ENCODE data around the gene BCL2L2.
"Not testable (repeated sequence)": the region's sequence is repeated elsewhere in the genome, so short reads cannot be mapped to it uniquely, and the experiment has no call there.

Gene BCL2L2

GRCh38 chr14:23324993-23325392, 18.4 kb downstream of the BCL2L2 start:
- Histone ChIP-seq H3F3A (ENCODE audit: insufficient read depth, low read length) (no peaks in the 10 kb centered on the region), H3K4me2 (ENCODE audit: low read length) (no peak overlapping the region), H2AFZ (ENCODE audit: low read length) (no peak overlapping the region), H3K27ac (ENCODE audit: low read depth, low read length, poor library complexity, severe bottlenecking) (no peak overlapping the region), H3K79me2 (ENCODE audit: insufficient read depth, low read length) (peaks cover 12% of the 10 kb centered on the region), H3K27me3 (ENCODE audit: insufficient read depth, low read length) (no peaks in the 10 kb centered on the region), H3K4me1 (ENCODE audit: insufficient read depth, low read length, severe bottlenecking) (peaks cover 20% of the 10 kb centered on the region), H4K20me1 (ENCODE audit: insufficient read depth, low read length) (no peaks in the 10 kb centered on the region), H3K9me3 (ENCODE audit: low read length) (no peaks in the 10 kb centered on the region), H3K9me2 (ENCODE audit: low read depth, low read length) (no peaks in the 10 kb centered on the region), H3K9ac (ENCODE audit: low read length) (no peak overlapping the region), H3K4me3 (ENCODE audit: low read depth, low read length, poor library complexity, severe bottlenecking) (no peak overlapping the region), H3K36me3 (ENCODE audit: insufficient read depth, low read length) (peaks cover 41% of the 10 kb centered on the region)
- TF ChIP-seq EZH2 (IDR thresholded peaks at IDR 0.05; ENCODE audit: borderline replicate concordance, low read length) = no peak

- H3K79me2 ChIP-seq (ENCODE audit: insufficient read depth, low read length) = peaks cover 12% of the 10 kb centered on the region
- not testable (repeated sequence) for H3K27ac ChIP-seq (ENCODE audit: low read depth, low read length, poor library complexity, severe bottlenecking); H2AFZ ChIP-seq (ENCODE audit: low read length); H3F3A ChIP-seq (ENCODE audit: insufficient read depth, low read length); H3K9me2 ChIP-seq (ENCODE audit: low read depth, low read length); H4K20me1 ChIP-seq (ENCODE audit: insufficient read depth, low read length); H3K4me2 ChIP-seq (ENCODE audit: low read length); H3K9ac ChIP-seq (ENCODE audit: low read length); H3K4me3 ChIP-seq (ENCODE audit: low read depth, low read length, poor library complexity, severe bottlenecking); H3K27me3 ChIP-seq (ENCODE audit: insufficient read depth, low read length); H3K9me3 ChIP-seq (ENCODE audit: low read length)
- H3K4me1 ChIP-seq (ENCODE audit: insufficient read depth, low read length, severe bottlenecking) = peaks cover 13% of the 10 kb centered on the region
- peaks cover 41% of the 10 kb centered on the region for H3K36me3 ChIP-seq (ENCODE audit: insufficient read depth, low read length)
Measured at GRCh38 chr14:23325746-23326145, 19.1 kb downstream of the BCL2L2 start.

GRCh38 chr14:23326491-23327332, 20.1 kb downstream of the BCL2L2 start:
- Histone ChIP-seq H3K27ac (ENCODE audit: low read depth, low read length, poor library complexity, severe bottlenecking) (no peak overlapping the region), H3K4me2 (ENCODE audit: low read length) (no peak overlapping the region), H3K9me3 (ENCODE audit: low read length) (no peaks in the 10 kb centered on the region), H3K36me3 (ENCODE audit: insufficient read depth, low read length) (peaks cover 41% of the 10 kb centered on the region), H3K9ac (ENCODE audit: low read length) (no peak overlapping the region), H3F3A (ENCODE audit: insufficient read depth, low read length) (no peaks in the 10 kb centered on the region), H3K9me2 (ENCODE audit: low read depth, low read length) (no peaks in the 10 kb centered on the region), H3K4me3 (ENCODE audit: low read depth, low read length, poor library complexity, severe bottlenecking) (no peak overlapping the region), H3K79me2 (ENCODE audit: insufficient read depth, low read length) (peaks cover 12% of the 10 kb centered on the region), H3K27me3 (ENCODE audit: insufficient read depth, low read length) (no peaks in the 10 kb centered on the region), H2AFZ (ENCODE audit: low read length) (no peak overlapping the region), H4K20me1 (ENCODE audit: insufficient read depth, low read length) (no peaks in the 10 kb centered on the region), H3K4me1 (ENCODE audit: insufficient read depth, low read length, severe bottlenecking) (peaks cover 12% of the 10 kb centered on the region)
- no peak for TF ChIP-seq EZH2 (IDR thresholded peaks at IDR 0.05; ENCODE audit: borderline replicate concordance, low read length)
- no peak for TF ChIP-seq CTCF (IDR thresholded peaks at IDR 0.05; ENCODE audit: low read length)

GRCh38 chr14:23327947-23328744, 21.5 kb downstream of the BCL2L2 start:
- Histone ChIP-seq H3K4me2 (ENCODE audit: low read length) (no peak overlapping the region), H3K79me2 (ENCODE audit: insufficient read depth, low read length) (no peaks in the 10 kb centered on the region), H3K4me3 (ENCODE audit: low read depth, low read length, poor library complexity, severe bottlenecking) (no peak overlapping the region), H3K9ac (ENCODE audit: low read length) (no peak overlapping the region), H3K4me1 (ENCODE audit: insufficient read depth, low read length, severe bottlenecking) (peaks cover 2% of the 10 kb centered on the region), H4K20me1 (ENCODE audit: insufficient read depth, low read length) (no peaks in the 10 kb centered on the region), H3K27ac (ENCODE audit: low read depth, low read length, poor library complexity, severe bottlenecking) (no peak overlapping the region), H3K9me3 (ENCODE audit: low read length) (no peaks in the 10 kb centered on the region), H3K36me3 (ENCODE audit: insufficient read depth, low read length) (peaks cover 35% of the 10 kb centered on the region), H3K9me2 (ENCODE audit: low read depth, low read length) (no peaks in the 10 kb centered on the region), H2AFZ (ENCODE audit: low read length) (no peak overlapping the region), H3K27me3 (ENCODE audit: insufficient read depth, low read length) (no peaks in the 10 kb centered on the region), H3F3A (ENCODE audit: insufficient read depth, low read length) (no peaks in the 10 kb centered on the region)
- TF ChIP-seq EZH2 (IDR thresholded peaks at IDR 0.05; ENCODE audit: borderline replicate concordance, low read length) = no peak
- TF ChIP-seq CTCF (IDR thresholded peaks at IDR 0.05; ENCODE audit: low read length) = peak; percentile 85
